Measurements from ENCODE around the gene OR6F1. TPM values are rescaled to one million over a fixed set of nuclear protein-coding genes. Genes with fewer than 3 reads are reported as not detected.

Gene OR6F1
- total RNA-seq, 1 experiment from 2014 or later: not detected

Other genes with a start within 250 kb of the OR6F1 start
- gene OR2C3, start 180.2 kb downstream of the OR6F1 start, total RNA-seq (2014; rRNA removed; shearing (Covaris generic)): not detected in 2 replicates
- gene GCSAML, start 167.5 kb downstream of the OR6F1 start, total RNA-seq (2014; rRNA removed; shearing (Covaris generic)): not detected in 2 replicates
- gene OR2G2, start 128.3 kb downstream of the OR6F1 start, total RNA-seq (2014; rRNA removed; shearing (Covaris generic)): not detected in 2 replicates
- gene OR2G3, start 111.1 kb downstream of the OR6F1 start, total RNA-seq (2014; rRNA removed; shearing (Covaris generic)): not detected in 2 replicates
- gene OR13G1, start 36.9 kb downstream of the OR6F1 start, total RNA-seq (2014; rRNA removed; shearing (Covaris generic)): not detected in 2 replicates
- gene OR14K1, start 22.0 kb upstream of the OR6F1 start, total RNA-seq (2014; rRNA removed; shearing (Covaris generic)): not detected in 2 replicates
- not detected in 2 replicates for gene OR14A2, start 31.5 kb upstream of the OR6F1 start, total RNA-seq (2014; rRNA removed; shearing (Covaris generic))
- not detected in 2 replicates for gene OR1C1, start 43.9 kb upstream of the OR6F1 start, total RNA-seq (2014; rRNA removed; shearing (Covaris generic))
- gene OR14A16, start 107.5 kb upstream of the OR6F1 start, total RNA-seq (2014; rRNA removed; shearing (Covaris generic)): not detected in 2 replicates
- not detected in 2 replicates for gene OR11L1, start 125.2 kb upstream of the OR6F1 start, total RNA-seq (2014; rRNA removed; shearing (Covaris generic))
- gene TRIM58, start 140.5 kb upstream of the OR6F1 start, total RNA-seq (2014; rRNA removed; shearing (Covaris generic)): not detected in 2 replicates
- not detected in 2 replicates for gene OR2W3, start 178.9 kb upstream of the OR6F1 start, total RNA-seq (2014; rRNA removed; shearing (Covaris generic))
- not detected in 2 replicates for gene OR2T8, start 203.6 kb upstream of the OR6F1 start, total RNA-seq (2014; rRNA removed; shearing (Covaris generic))
- gene OR2AJ1, start 208.2 kb upstream of the OR6F1 start, total RNA-seq (2014; rRNA removed; shearing (Covaris generic)): not detected in 2 replicates
- gene OR2L8, start 232.2 kb upstream of the OR6F1 start, total RNA-seq (2014; rRNA removed; shearing (Covaris generic)): not detected in 2 replicates
- not detected in 2 replicates for gene OR2AK2, start 248.6 kb upstream of the OR6F1 start, total RNA-seq (2014; rRNA removed; shearing (Covaris generic))

Data from HT-29 (cell line).